Measurements from ENCODE around the gene KRR1.

DNA sequence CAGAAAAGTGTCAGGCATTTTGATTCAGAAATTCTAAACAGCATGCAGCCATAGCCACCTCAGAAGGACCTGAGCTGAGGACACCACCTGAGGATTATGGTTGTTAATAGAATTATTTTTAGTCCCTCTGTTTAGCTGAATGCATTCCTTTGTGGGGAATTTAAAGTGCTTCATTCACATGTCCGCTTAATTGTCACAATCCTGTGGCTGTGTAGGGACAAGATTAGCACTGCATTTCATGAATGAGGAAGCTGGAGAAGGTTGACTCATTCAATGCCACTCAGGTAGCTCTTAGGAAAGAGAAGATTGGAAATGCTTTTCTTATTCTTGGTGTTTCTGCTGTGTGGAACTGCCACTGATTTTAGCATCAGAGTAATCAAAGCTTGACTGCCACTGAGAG lies 42.0 kb upstream of the KRR1 start:
- no peak for TF ChIP-seq KLF11 (CRISPR knock-in tag; IDR thresholded peaks at IDR 0.05)
- TF ChIP-seq HDAC6 (IDR thresholded peaks at IDR 0.05; ENCODE audit: low read depth, low read length), result no peak
- no peak for TF ChIP-seq SKI (IDR thresholded peaks at IDR 0.05; ENCODE audit: partially characterized antibody)
- TF ChIP-seq SRSF1 (optimal IDR thresholded peaks at IDR 0.05; ENCODE audit: low read depth, low read length), result no peak
- TF ChIP-seq, protein P1, sequence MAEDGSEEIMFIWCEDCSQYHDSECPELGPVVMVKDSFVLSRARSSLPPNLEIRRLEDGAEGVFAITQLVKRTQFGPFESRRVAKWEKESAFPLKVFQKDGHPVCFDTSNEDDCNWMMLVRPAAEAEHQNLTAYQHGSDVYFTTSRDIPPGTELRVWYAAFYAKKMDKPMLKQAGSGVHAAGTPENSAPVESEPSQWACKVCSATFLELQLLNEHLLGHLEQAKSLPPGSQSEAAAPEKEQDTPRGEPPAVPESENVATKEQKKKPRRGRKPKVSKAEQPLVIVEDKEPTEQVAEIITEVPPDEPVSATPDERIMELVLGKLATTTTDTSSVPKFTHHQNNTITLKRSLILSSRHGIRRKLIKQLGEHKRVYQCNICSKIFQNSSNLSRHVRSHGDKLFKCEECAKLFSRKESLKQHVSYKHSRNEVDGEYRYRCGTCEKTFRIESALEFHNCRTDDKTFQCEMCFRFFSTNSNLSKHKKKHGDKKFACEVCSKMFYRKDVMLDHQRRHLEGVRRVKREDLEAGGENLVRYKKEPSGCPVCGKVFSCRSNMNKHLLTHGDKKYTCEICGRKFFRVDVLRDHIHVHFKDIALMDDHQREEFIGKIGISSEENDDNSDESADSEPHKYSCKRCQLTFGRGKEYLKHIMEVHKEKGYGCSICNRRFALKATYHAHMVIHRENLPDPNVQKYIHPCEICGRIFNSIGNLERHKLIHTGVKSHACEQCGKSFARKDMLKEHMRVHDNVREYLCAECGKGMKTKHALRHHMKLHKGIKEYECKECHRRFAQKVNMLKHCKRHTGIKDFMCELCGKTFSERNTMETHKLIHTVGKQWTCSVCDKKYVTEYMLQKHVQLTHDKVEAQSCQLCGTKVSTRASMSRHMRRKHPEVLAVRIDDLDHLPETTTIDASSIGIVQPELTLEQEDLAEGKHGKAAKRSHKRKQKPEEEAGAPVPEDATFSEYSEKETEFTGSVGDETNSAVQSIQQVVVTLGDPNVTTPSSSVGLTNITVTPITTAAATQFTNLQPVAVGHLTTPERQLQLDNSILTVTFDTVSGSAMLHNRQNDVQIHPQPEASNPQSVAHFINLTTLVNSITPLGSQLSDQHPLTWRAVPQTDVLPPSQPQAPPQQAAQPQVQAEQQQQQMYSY (CRISPR knock-in tag; IDR thresholded peaks at IDR 0.05), result no peak
- TF ChIP-seq NCOA5 (CRISPR knock-in tag; IDR thresholded peaks at IDR 0.05), result no peak
- no peak for TF ChIP-seq NONO (IDR thresholded peaks at IDR 0.05)
- TF ChIP-seq NONO (CRISPR knock-in tag; conservative IDR thresholded peaks at IDR 0.05), result no peak
- TF ChIP-seq, protein P2, sequence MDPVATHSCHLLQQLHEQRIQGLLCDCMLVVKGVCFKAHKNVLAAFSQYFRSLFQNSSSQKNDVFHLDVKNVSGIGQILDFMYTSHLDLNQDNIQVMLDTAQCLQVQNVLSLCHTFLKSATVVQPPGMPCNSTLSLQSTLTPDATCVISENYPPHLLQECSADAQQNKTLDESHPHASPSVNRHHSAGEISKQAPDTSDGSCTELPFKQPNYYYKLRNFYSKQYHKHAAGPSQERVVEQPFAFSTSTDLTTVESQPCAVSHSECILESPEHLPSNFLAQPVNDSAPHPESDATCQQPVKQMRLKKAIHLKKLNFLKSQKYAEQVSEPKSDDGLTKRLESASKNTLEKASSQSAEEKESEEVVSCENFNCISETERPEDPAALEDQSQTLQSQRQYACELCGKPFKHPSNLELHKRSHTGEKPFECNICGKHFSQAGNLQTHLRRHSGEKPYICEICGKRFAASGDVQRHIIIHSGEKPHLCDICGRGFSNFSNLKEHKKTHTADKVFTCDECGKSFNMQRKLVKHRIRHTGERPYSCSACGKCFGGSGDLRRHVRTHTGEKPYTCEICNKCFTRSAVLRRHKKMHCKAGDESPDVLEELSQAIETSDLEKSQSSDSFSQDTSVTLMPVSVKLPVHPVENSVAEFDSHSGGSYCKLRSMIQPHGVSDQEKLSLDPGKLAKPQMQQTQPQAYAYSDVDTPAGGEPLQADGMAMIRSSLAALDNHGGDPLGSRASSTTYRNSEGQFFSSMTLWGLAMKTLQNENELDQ (CRISPR knock-in tag; IDR thresholded peaks at IDR 0.05; ENCODE audit: borderline replicate concordance), result no peak
- no peak for TF ChIP-seq TCF7 (IDR thresholded peaks at IDR 0.05; ENCODE audit: low read depth)
